ENCODE data around the gene MVD. TPM values are rescaled to one million over a fixed set of nuclear protein-coding genes. Genes with fewer than 3 reads are reported as not detected.

Gene MVD
- total RNA-seq, 6 experiments from 2014 or later = 10.2 to 57.1 (median 15.2) TPM

- H3K27me3 ChIP-seq = no peaks in the 10 kb centered on the region
- no peak overlapping the region for H3K4me3 ChIP-seq
- TF ChIP-seq, protein P1, sequence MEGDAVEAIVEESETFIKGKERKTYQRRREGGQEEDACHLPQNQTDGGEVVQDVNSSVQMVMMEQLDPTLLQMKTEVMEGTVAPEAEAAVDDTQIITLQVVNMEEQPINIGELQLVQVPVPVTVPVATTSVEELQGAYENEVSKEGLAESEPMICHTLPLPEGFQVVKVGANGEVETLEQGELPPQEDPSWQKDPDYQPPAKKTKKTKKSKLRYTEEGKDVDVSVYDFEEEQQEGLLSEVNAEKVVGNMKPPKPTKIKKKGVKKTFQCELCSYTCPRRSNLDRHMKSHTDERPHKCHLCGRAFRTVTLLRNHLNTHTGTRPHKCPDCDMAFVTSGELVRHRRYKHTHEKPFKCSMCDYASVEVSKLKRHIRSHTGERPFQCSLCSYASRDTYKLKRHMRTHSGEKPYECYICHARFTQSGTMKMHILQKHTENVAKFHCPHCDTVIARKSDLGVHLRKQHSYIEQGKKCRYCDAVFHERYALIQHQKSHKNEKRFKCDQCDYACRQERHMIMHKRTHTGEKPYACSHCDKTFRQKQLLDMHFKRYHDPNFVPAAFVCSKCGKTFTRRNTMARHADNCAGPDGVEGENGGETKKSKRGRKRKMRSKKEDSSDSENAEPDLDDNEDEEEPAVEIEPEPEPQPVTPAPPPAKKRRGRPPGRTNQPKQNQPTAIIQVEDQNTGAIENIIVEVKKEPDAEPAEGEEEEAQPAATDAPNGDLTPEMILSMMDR (IDR thresholded peaks at IDR 0.05) = no peak
- no peak for TF ChIP-seq POLR2A (IDR thresholded peaks at IDR 0.05)
- no peak for ATAC-seq
- peaks cover 0 to 4% (median 0%) of the 10 kb centered on the region in 4 donors for H3K4me1 ChIP-seq
- intact Hi-C loops (cut with DNase I) = no loop called here
- H3K27ac ChIP-seq = no peak overlapping the region
- H3K9me3 ChIP-seq = no peaks in the 10 kb centered on the region
- no peak for DNase-seq
- WGBS (ENCODE audit: insufficient coverage, low coverage, low lambda C conversion rate, missing lambda C conversion rate) = 65% methylated on average over 4 of the region's 9 CpGs
- peaks cover 0 to 43% (median 13%) of the 10 kb centered on the region in 4 donors for H3K36me3 ChIP-seq
Observed at GRCh38 chr16:88629835-88630234, 33.1 kb downstream of the MVD start.

DNA sequence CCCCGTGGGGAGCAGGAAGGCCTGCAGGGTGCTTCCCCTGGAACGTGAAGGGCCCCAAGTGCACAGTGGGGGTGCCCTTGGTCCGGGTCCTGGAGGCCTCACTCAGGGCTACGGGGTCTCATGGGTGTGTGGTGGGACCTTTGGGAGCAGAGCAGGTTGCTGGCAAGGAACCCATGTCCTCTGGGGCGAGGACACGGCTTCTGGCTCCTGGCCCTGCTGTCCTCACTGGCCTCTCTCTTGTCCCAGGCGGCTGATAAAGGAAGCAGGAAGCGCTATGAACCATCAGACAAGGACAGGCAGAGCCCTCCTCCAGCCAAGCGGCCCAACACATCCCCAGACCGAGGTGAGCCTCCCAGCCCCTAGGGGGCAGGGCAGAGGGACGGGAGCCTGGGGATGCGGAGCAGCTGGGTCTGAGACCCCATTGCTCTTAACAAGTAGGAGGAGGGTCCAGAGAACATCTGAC lies 34.3 kb downstream of the MVD start:
- Histone ChIP-seq H3K36me3 (peaks cover 0 to 55% (median 14%) of the 10 kb centered on the region in 4 donors), H3K4me3 (no peak overlapping the region), H3K4me1 (peaks cover 0 to 4% (median 0%) of the 10 kb centered on the region in 4 donors), H3K27ac (no peak overlapping the region), H3K27me3 (no peaks in the 10 kb centered on the region), H3K9me3 (no peaks in the 10 kb centered on the region)
- 57% methylated on average over 1 of the region's 12 CpGs for WGBS (ENCODE audit: insufficient coverage, low coverage, low lambda C conversion rate, missing lambda C conversion rate)
- ATAC-seq (peak; percentile 72 to 78 (median 76)), DNase-seq (no peak)
- TF ChIP-seq, protein P1 (IDR thresholded peaks at IDR 0.05) = peak in 3 of 4 donors; percentile 39 to 41 (median 40)
- no peak for TF ChIP-seq POLR2A (IDR thresholded peaks at IDR 0.05)
- intact Hi-C loops (cut with DNase I) = no loop called here

DNA sequence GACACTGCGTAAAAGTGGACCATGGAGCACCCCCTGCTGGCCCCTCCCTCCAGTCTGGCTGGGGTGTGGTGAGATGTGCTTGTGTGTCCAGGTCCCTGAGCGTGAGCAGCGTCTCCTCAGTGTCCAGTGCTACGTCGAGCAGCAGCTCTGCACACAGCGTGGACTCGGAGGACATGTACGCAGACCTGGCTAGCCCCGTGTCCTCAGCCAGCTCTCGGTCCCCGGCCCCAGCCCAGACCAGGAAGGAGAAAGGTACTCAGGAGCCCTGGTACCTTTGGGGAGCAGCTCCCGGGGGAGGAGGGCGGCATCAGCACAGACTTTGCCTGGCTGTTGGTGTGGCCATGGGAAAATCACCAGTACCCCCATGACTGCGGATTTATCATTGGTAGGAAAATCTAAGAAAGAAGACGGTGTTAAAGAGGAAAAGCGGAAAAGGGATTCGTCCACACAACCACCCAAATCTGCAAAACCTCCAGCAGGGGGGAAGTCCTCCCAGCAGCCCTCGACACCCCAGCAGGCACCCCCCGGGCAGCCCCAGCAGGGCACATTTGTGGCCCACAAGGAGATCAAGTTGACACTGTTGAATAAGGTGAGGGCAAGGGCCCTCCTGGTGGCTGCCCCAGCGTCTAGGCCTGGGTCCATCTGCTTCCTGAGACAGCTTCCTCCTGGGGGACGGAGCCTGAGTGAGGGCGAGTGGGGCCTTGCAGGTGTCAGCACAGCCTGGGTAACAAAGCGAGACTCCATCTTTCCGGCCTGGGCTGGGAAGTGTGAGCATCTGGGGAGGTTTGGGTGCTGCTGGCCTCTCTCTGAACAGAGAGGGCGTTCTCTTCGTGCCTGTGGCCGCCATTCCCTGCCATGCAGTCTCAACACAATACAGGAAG lies 35.1 kb downstream of the MVD start:
- DNase-seq = no peak
- Histone ChIP-seq H3K4me1 (peaks cover 0 to 4% (median 0%) of the 10 kb centered on the region in 4 donors), H3K27me3 (no peaks in the 10 kb centered on the region), H3K36me3 (peaks cover 0 to 62% (median 17%) of the 10 kb centered on the region in 4 donors), H3K27ac (no peak overlapping the region), H3K9me3 (no peaks in the 10 kb centered on the region), H3K4me3 (no peak overlapping the region)
- intact Hi-C loops (cut with DNase I) = no loop called here
- no peak for ATAC-seq
- 89% methylated on average over 7 of the region's 27 CpGs for WGBS (ENCODE audit: insufficient coverage, low coverage, low lambda C conversion rate, missing lambda C conversion rate)
- TF ChIP-seq, protein P1 (IDR thresholded peaks at IDR 0.05) = no peak
- no peak for TF ChIP-seq POLR2A (IDR thresholded peaks at IDR 0.05)

DNA sequence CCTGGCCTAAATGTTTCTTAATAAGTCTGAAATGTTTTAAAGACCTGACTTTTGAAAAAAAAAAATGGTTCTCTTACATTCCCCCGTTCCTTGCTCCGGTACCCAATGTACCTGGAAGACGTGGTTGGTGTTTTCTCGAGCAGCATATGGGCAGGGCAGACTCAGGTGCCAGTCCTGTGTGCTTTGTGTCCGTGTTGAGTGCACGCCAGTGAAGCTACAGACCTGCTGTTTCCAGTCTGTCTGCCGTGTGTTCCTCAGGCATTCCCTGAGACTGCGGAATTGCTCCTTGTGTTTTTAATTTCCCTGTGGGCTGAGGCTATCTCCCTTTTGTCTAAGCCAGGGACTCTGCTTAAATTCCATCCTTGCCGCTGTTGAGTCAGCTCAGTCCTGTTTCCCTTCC lies 36.2 kb downstream of the MVD start:
- ATAC-seq = no peak
- H3K4me3 ChIP-seq = no peak overlapping the region
- H3K9me3 ChIP-seq = no peaks in the 10 kb centered on the region
- DNase-seq = no peak
- intact Hi-C loops (cut with DNase I) = no loop called here
- 93% methylated on average over 9 of the region's 9 CpGs for WGBS (ENCODE audit: insufficient coverage, low coverage, low lambda C conversion rate, missing lambda C conversion rate)
- TF ChIP-seq, protein P1 (IDR thresholded peaks at IDR 0.05) = no peak
- no peak for TF ChIP-seq POLR2A (IDR thresholded peaks at IDR 0.05)
- H3K27me3 ChIP-seq = no peaks in the 10 kb centered on the region
- H3K4me1 ChIP-seq = peaks cover 0 to 4% (median 0%) of the 10 kb centered on the region in 4 donors
- no peak overlapping the region for H3K27ac ChIP-seq
- peaks cover 0 to 63% (median 21%) of the 10 kb centered on the region in 4 donors for H3K36me3 ChIP-seq

Measured in right lobe of liver (tissue), 6 donors.